MCF 10A (cell line): ENCODE results near the gene FBXL14. TPM values are rescaled to one million over a fixed set of nuclear protein-coding genes. Genes with fewer than 3 reads are reported as not detected.

Source experiments
- BruUV-seq: library from RNA; stranded (reverse); fragments of 400-500 nt; replicated peaks from 2 replicates; lab custom pipeline; 2021; lab: Mats Ljungman, UMichigan
- CTCF ChIA-PET: fragments of 300-600 bp; sonication (Branson Sonifier 250); formaldehyde crosslinking; extraction: SDS; loops from one replicate; lab custom pipeline; 2021; ENCODE audit warnings: antibody characterized with exemption, inconsistent platforms; lab: Yijun Ruan, JAX
- POLR2A ChIA-PET: fragments of 300-600, 350-650 bp; sonication (Branson Sonifier 250); formaldehyde crosslinking; extraction: SDS; loops from one replicate; lab custom pipeline; 2020; ENCODE audit warnings: antibody characterized with exemption, inconsistent platforms; lab: Yijun Ruan, JAX
- DNase-seq: peaks from one replicate; pipeline ENCODE4 v3.0.0-alpha.2; 2018; ENCODE audit not compliant: unreplicated experiment
- H3K27ac Mint-ChIP-seq: one replicate; pipeline ENCODE4 v1.8.0; 2022; ENCODE audit warnings: mild to moderate bottlenecking, low read depth, mixed read lengths; ENCODE audit not compliant: unreplicated experiment
- H3K27me3 Mint-ChIP-seq: one replicate; pipeline ENCODE4 v1.8.0; 2022; ENCODE audit warnings: mixed read lengths; ENCODE audit not compliant: insufficient read depth, unreplicated experiment
- H3K36me3 Mint-ChIP-seq: one replicate; pipeline ENCODE4 v1.8.0; 2022; ENCODE audit warnings: mild to moderate bottlenecking, moderate library complexity, mixed read lengths; ENCODE audit not compliant: insufficient read depth, unreplicated experiment
- H3K4me1 Mint-ChIP-seq: one replicate; pipeline ENCODE4 v1.8.0; 2022; ENCODE audit warnings: mixed read lengths; ENCODE audit not compliant: insufficient read depth, unreplicated experiment
- H3K4me3 Mint-ChIP-seq: one replicate; pipeline ENCODE4 v1.8.0; 2022; ENCODE audit warnings: mild to moderate bottlenecking, moderate library complexity, mixed read lengths; ENCODE audit not compliant: unreplicated experiment
- H3K9me3 Mint-ChIP-seq: one replicate; pipeline ENCODE4 v1.8.0; 2022; ENCODE audit warnings: mixed read lengths; ENCODE audit not compliant: unreplicated experiment
- intact Hi-C: fragments of 100-400 bp; cut with micrococcal nuclease; formaldehyde crosslinking; loops from 2 replicates; pipeline ENCODE4 v1.14.1; 2022
- total RNA-seq: library from RNA; stranded (reverse); gene quantifications from 2 replicates; pipeline ENCODE4 v1.2.3, GENCODE V29; 2022
- TF ChIP-seq, protein P1 (sequence below): fragments of 200-600 bp; IDR thresholded peaks from one replicate; pipeline ENCODE4 v1.8.0; 2022; ENCODE audit warnings: antibody characterized with exemption, mild to moderate bottlenecking; ENCODE audit not compliant: unreplicated experiment

Gene FBXL14
- total RNA-seq, 1 experiment from 2014 or later, result 9.4 TPM

DNA sequence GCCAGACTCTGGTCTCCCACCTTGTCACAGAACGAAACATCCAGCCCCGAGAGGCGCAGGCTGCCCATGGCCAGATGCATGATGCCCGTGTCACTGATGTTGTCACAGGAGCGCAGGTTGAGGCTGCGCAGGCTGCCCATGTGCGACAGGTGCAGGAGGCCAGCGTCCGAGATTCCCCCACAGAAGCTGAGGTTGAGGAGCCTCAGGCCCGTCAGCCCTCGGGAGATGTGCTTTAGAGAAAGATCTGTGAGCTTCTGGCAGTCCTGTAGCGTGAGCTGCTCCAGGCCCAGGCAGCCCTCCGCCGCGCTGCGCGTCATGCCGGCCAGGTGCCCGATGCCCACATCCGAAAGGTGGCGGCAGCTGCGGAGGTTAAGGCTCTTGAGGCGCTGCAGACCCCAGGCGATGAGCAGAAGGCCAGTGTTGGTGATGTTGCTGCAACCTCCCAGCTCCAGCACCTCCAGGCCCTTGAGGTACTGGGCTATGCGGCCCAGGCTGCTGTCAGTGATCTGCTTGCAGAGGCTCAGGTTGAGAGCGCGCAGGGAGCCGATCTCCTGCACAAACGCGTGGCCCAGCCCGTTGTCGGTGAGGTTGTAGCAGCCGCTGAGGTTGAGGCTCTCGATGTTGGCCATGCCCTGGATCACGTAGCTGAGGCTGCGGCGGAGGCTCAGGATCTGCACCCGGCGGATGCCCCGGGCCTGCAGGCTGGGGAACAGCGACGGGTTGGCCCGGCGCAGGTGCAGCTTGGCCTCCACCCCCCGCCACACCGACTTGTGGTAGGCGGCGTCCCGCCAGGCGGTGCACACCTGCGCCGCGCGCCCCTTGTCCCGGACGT is 991 bp downstream of the FBXL14 start:
- POLR2A ChIA-PET, result interaction anchor here (0.5 to 4.8 kb wide), 14 partner anchors 10 to 1022 kb away, joined by 3 to 59 read pairs (median 4); partner anchors contain the start of genes RAD52 and WNT5B
- peak overlapping the region; percentile 81 for H3K4me3 Mint-ChIP-seq
- TF ChIP-seq, protein P1, sequence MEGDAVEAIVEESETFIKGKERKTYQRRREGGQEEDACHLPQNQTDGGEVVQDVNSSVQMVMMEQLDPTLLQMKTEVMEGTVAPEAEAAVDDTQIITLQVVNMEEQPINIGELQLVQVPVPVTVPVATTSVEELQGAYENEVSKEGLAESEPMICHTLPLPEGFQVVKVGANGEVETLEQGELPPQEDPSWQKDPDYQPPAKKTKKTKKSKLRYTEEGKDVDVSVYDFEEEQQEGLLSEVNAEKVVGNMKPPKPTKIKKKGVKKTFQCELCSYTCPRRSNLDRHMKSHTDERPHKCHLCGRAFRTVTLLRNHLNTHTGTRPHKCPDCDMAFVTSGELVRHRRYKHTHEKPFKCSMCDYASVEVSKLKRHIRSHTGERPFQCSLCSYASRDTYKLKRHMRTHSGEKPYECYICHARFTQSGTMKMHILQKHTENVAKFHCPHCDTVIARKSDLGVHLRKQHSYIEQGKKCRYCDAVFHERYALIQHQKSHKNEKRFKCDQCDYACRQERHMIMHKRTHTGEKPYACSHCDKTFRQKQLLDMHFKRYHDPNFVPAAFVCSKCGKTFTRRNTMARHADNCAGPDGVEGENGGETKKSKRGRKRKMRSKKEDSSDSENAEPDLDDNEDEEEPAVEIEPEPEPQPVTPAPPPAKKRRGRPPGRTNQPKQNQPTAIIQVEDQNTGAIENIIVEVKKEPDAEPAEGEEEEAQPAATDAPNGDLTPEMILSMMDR, result no peak
- peaks cover 42% of the 10 kb centered on the region for H3K4me1 Mint-ChIP-seq
- peak overlapping the region; percentile 91 for H3K27ac Mint-ChIP-seq
- H3K9me3 Mint-ChIP-seq, result no peaks in the 10 kb centered on the region
- H3K36me3 Mint-ChIP-seq, result peaks cover 4% of the 10 kb centered on the region
- CTCF ChIA-PET, result interaction anchor here (0.6 to 8.2 kb wide), 11 partner anchors 10 to 1023 kb away, joined by 3 to 66 read pairs (median 3); no protein-coding TSS in a partner anchor
- no TSS peak for BruUV-seq
- DNase-seq, result peak; percentile 42
- H3K27me3 Mint-ChIP-seq, result no peaks in the 10 kb centered on the region
- intact Hi-C loops, result loop anchor here (5.0 kb wide), 1 partner anchor 841 kb away; the partner anchor contains the start of gene WNK1

DNA sequence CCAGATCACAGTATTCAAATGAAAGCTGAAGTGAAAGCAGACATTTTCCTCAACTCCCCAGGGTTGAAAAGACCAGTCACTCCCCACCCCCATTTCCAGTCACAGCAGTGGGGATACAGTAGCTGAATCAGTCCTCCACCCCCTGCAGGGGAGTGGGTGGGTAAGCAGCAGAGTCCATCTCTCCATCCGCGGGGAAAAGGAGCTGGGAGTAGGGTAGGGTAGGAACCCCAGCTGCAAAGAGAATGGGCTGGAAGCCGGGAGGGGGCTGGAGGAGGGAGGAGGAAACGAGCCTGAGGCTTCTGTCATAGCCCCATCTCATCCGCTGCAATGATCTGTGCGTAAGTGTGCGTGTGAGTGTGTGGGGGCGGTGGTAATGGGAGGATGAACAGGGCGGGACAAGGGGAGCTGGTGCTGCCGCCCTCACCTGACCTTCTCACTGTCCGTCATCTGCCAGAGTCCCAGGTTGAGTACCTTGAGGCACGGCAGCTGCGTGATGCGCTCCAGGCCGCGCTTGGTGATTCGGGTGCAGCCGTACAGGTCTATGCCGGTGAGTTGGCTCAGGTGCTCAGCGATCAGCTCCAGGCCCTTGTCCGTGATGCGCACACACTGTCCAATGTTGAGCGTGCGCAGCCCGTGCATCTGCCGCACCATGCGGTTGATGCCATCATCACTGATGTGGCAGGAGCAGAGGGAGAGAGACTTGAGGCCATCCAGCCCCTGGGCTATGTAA is 1.8 kb downstream of the FBXL14 start:
- no TSS peak for BruUV-seq
- Mint-ChIP-seq H3K4me3 (peak overlapping the region; percentile 81), H3K9me3 (no peaks in the 10 kb centered on the region), H3K4me1 (peaks cover 49% of the 10 kb centered on the region), H3K27me3 (no peaks in the 10 kb centered on the region), H3K36me3 (peaks cover 7% of the 10 kb centered on the region), H3K27ac (peak overlapping the region; percentile 91)
- CTCF ChIA-PET, result interaction anchor here (0.6 to 8.2 kb wide), 7 partner anchors 9 to 1023 kb away, joined by 3 to 66 read pairs (median 4); no protein-coding TSS in a partner anchor
- TF ChIP-seq, protein P1, result no peak
- POLR2A ChIA-PET, result interaction anchor here (0.5 to 4.8 kb wide), 15 partner anchors 10 to 1022 kb away, joined by 3 to 59 read pairs (median 4); partner anchors contain the start of genes RAD52, WNK1 and WNT5B
- peak; percentile 66 for DNase-seq
- intact Hi-C loops, result loop anchor here (5.0 kb wide), 1 partner anchor 840 kb away; the partner anchor contains the start of gene WNK1

- CTCF ChIA-PET, result interaction anchor here (8.2 kb wide), 1 partner anchor 474 kb away, joined by 66 read pairs; no protein-coding TSS in a partner anchor
- H3K4me1 Mint-ChIP-seq, result peaks cover 49% of the 10 kb centered on the region
Measured at GRCh38 chr12:1591543-1591942, 2.8 kb downstream of the FBXL14 start.

More at GRCh38 chr12:1591543-1591942, 2.8 kb downstream of the FBXL14 start:
- POLR2A ChIA-PET, result interaction anchor here (2.4 to 4.8 kb wide), 3 partner anchors 14 to 642 kb away, joined by 9 to 59 read pairs (median 39); partner anchors contain the start of gene RAD52
- H3K27me3 Mint-ChIP-seq, result no peaks in the 10 kb centered on the region
- intact Hi-C loops, result loop anchor here (5.0 kb wide), 1 partner anchor 839 kb away; the partner anchor contains the start of gene WNK1
- H3K4me3 Mint-ChIP-seq, result peak overlapping the region; percentile 81
- peak overlapping the region; percentile 91 for H3K27ac Mint-ChIP-seq
- TSS peak; percentile 49 for BruUV-seq
- H3K9me3 Mint-ChIP-seq, result no peaks in the 10 kb centered on the region
- TF ChIP-seq, protein P1, result no peak
- no peak for DNase-seq
- peaks cover 14% of the 10 kb centered on the region for H3K36me3 Mint-ChIP-seq
